GM12878 (cell line): ENCODE data around the gene NFATC2. TPM values are rescaled to one million over a fixed set of nuclear protein-coding genes. Genes with fewer than 3 reads are reported as not detected.

Experiments used
- ATAC-seq: fragments of 200-7000 bp; cut with Tn5 transposase; 3 replicates; pipeline ENCODE4 v1.9.1; 2020; ENCODE audit warnings: mild to moderate bottlenecking, moderate library complexity
- BruUV-seq: library from RNA; stranded (reverse); fragments of 400-500 nt; replicated peaks from 2 replicates; lab custom pipeline; 2021; lab: Mats Ljungman, UMichigan
- CTCF ChIA-PET: fragments of 300-600 bp; sonication (Branson Sonifier 250); formaldehyde crosslinking; extraction: SDS; loops from one replicate; lab custom pipeline; 2021; ENCODE audit warnings: inconsistent platforms; lab: Yijun Ruan, JAX
- POLR2A ChIA-PET: fragments of 350-600 bp; formaldehyde crosslinking; extraction: SDS; loops from one replicate; lab custom pipeline; 2021; ENCODE audit warnings: inconsistent platforms; lab: Charles Lee
- RAD21 ChIA-PET: fragments of 300-600 bp; sonication (Branson Sonifier 250); formaldehyde crosslinking; loops from one replicate; lab custom pipeline; 2023; ENCODE audit warnings: antibody characterized with exemption; ENCODE audit not compliant: unreplicated experiment; lab: Charles Lee
- SMC1A ChIA-PET: fragments of 300-600 bp; sonication (Branson Sonifier 250); formaldehyde crosslinking; loops from one replicate; lab custom pipeline; 2023; ENCODE audit not compliant: unreplicated experiment, uncharacterized antibody; lab: Charles Lee
- DNase-seq: peaks from one replicate; pipeline ENCODE4 v3.0.0-alpha.2; 2011; ENCODE audit warnings: low read depth, low spot score
- FAIRE-seq: peaks from 3 replicates; lab custom pipeline; 2011; peaks lifted over from hg19 to GRCh38; lab: Jason Lieb, UNC
- H2AFZ ChIP-seq: 2 replicates; pipeline ENCODE4 v1.6.0; 2011; ENCODE audit warnings: low read depth, low read length, control low read depth; ENCODE audit not compliant: control insufficient read depth
- H3K27ac ChIP-seq: 2 replicates; pipeline ENCODE4 v1.5.1; 2011; ENCODE audit warnings: control low read depth; ENCODE audit not compliant: control insufficient read depth, insufficient read depth
- H3K27me3 ChIP-seq, 2 experiments: replicated peaks in 1 of 2; 2 replicates each; pipeline versions ENCODE4 v1.6.0 to v1.6.1; 2011; ENCODE audit warnings: low read length in 1 of 2; ENCODE audit not compliant: control insufficient read depth in 2 of 2, insufficient read depth in 2 of 2
- H3K36me3 ChIP-seq, 2 experiments: 2 replicates each; pipeline ENCODE4 v1.5.1; 2011; ENCODE audit warnings: low read length in 1 of 2; ENCODE audit not compliant: control insufficient read depth in 2 of 2, insufficient read depth in 2 of 2
- H3K4me1 ChIP-seq: 2 replicates; pipeline ENCODE4 v1.6.1; 2011; ENCODE audit warnings: mild to moderate bottlenecking, low read length, moderate library complexity, mixed read lengths; ENCODE audit not compliant: control insufficient read depth, insufficient read depth
- H3K4me2 ChIP-seq: 2 replicates; pipeline ENCODE4 v1.6.0; 2011; ENCODE audit warnings: control low read depth; ENCODE audit not compliant: control insufficient read depth, insufficient read depth
- H3K4me3 ChIP-seq: fragments of 200-600 bp; sonication (generic); 2 replicates; pipeline ENCODE4 v1.5.1; 2016
- H3K79me2 ChIP-seq: 2 replicates; pipeline ENCODE4 v1.6.0; 2011; ENCODE audit warnings: low read length; ENCODE audit not compliant: control insufficient read depth, insufficient read depth
- H3K9ac ChIP-seq: 2 replicates; pipeline ENCODE4 v1.8.0; 2011; ENCODE audit warnings: low read length, control low read depth, mixed read lengths; ENCODE audit not compliant: control insufficient read depth, insufficient read depth
- H3K9me3 ChIP-seq: replicated peaks from 3 replicates; pipeline ENCODE4 v1.5.1; 2011; ENCODE audit warnings: mild to moderate bottlenecking, low read length; ENCODE audit not compliant: control insufficient read depth, insufficient read depth
- H4K20me1 ChIP-seq: 2 replicates; pipeline ENCODE4 v1.6.0; 2011; ENCODE audit not compliant: control insufficient read depth, insufficient read depth
- CHD2 ChIP-seq: IDR thresholded peaks from 2 replicates; pipeline ENCODE4 v1.6.1; 2011; ENCODE audit warnings: low read depth, low read length, improper control_type of control experiment, borderline replicate concordance
- CREM ChIP-seq: IDR thresholded peaks from 2 replicates; pipeline ENCODE4 v1.6.1; 2014; ENCODE audit warnings: antibody characterized with exemption, low read depth
- FOXK2 ChIP-seq: fragments of 450-650 bp; IDR thresholded peaks from 2 replicates; pipeline ENCODE4 v1.6.1; 2017; ENCODE audit warnings: mild to moderate bottlenecking, moderate library complexity
- GATAD2B ChIP-seq: fragments of 450-650 bp; conservative IDR thresholded peaks from 2 replicates; pipeline ENCODE4 v1.6.1; 2017; ENCODE audit warnings: low read depth, mild to moderate bottlenecking, moderate library complexity
- KAT2A ChIP-seq: conservative IDR thresholded peaks from 2 replicates; pipeline ENCODE4 v1.6.1; 2011; ENCODE audit warnings: low read depth, low read length; ENCODE audit not compliant: control insufficient read depth
- NR2C2 ChIP-seq: IDR thresholded peaks from 2 replicates; pipeline ENCODE4 v1.6.1; 2011; ENCODE audit warnings: borderline replicate concordance, low read depth; ENCODE audit not compliant: control insufficient read depth, insufficient read length
- NR2F1 ChIP-seq: fragments of 450-650 bp; conservative IDR thresholded peaks from 2 replicates; pipeline ENCODE4 v1.6.1; 2017; ENCODE audit warnings: mild to moderate bottlenecking
- POLR2A ChIP-seq: IDR thresholded peaks from 2 replicates; pipeline ENCODE4 v1.6.1; 2011; ENCODE audit warnings: low read depth, mild to moderate bottlenecking, low read length
- SMAD1 ChIP-seq: fragments of 450-650 bp; IDR thresholded peaks from 2 replicates; pipeline ENCODE4 v1.6.1; 2018; ENCODE audit warnings: mild to moderate bottlenecking, low read depth; ENCODE audit not compliant: partially characterized antibody
- SMC3 ChIP-seq: IDR thresholded peaks from 2 replicates; pipeline ENCODE4 v1.6.1; 2011; ENCODE audit warnings: low read length, improper control_type of control experiment, borderline replicate concordance
- USF2 ChIP-seq: IDR thresholded peaks from 2 replicates; pipeline ENCODE4 v1.6.1; 2011; ENCODE audit warnings: low read depth, low read length, improper control_type of control experiment, borderline replicate concordance
- ZNF207 ChIP-seq: fragments of 450-650 bp; IDR thresholded peaks from 2 replicates; pipeline ENCODE4 v1.6.1; 2014; ENCODE audit warnings: antibody characterized with exemption, mild to moderate bottlenecking, borderline replicate concordance
- ZZZ3 ChIP-seq: IDR thresholded peaks from 2 replicates; pipeline ENCODE4 v1.6.1; 2011; ENCODE audit warnings: low read depth; ENCODE audit not compliant: control insufficient read depth, insufficient read length
- WGBS: methylation state at CpG from one replicate; pipeline ENCODE4 v1.1.6; 2016; ENCODE audit warnings: low lambda C conversion rate; ENCODE audit not compliant: insufficient replicate concordance, insufficient coverage; ENCODE audit errors: missing lambda C conversion rate; 5-methylcytosine and 5-hydroxymethylcytosine counted together
- in situ Hi-C: fragments of 300-500 bp; cut with MboI; formaldehyde crosslinking; loops from 9 replicates; pipeline ENCODE4 v1.14.3; 2018; ENCODE audit warnings: mixed read lengths
- intact Hi-C: fragments of 100-400 bp; cut with micrococcal nuclease; formaldehyde crosslinking; loops from one replicate; pipeline ENCODE4 v1.14.2; 2022; ENCODE audit not compliant: unreplicated experiment
- polyA plus RNA-seq, 11 experiments: library from polyadenylated mRNA; depleted of rRNA in 4 of 11; unstranded in 6 of 11; stranded (reverse) in 5 of 11; fragments of >200 nt; fragmentation: Nextera tagmentation in 4 of 11; fragmentation: Illumina TruSeq in 1 of 11; extraction: Ambion mirVana in 4 of 11; extraction: Trizol in 1 of 11; gene quantifications; 1 replicate in 1 of 11; 2 replicates in 10 of 11; pipeline versions ENCODE4 v1.2.1 to v1.2.3, GENCODE V29; 2011 to 2016; ENCODE audit warnings: inconsistent platforms in 2 of 11, missing spikeins in 2 of 11, low read depth in 1 of 11
- total RNA-seq, 4 experiments: library from RNA; depleted of rRNA in 3 of 4; stranded (reverse); fragments of >200 nt in 3 of 4; fragmentation: Illumina TruSeq in 1 of 4; extraction: Trizol in 1 of 4; gene quantifications; 2 replicates each; pipeline versions ENCODE4 v1.2.1 to v1.2.3, GENCODE V29; 2013 to 2021
- TF ChIP-seq, protein P1 (sequence below): IDR thresholded peaks from 2 replicates; pipeline ENCODE4 v1.6.1; 2012; ENCODE audit warnings: mild to moderate bottlenecking, low read depth, low read length

NFATC2 gene
- total and polyA plus RNA-seq, 10 of the 15 experiments (the other 5 are each of a cell fraction or from before 2014, with no cell fraction given), result 3.3 to 20.0 (median 7.3) TPM

GRCh38 chr20:51454250-51454865 lies 88.2 kb downstream of the NFATC2 start:
- H4K20me1 ChIP-seq, result no peaks in the 10 kb centered on the region
- 87% methylated on average over 9 of the region's 9 CpGs for WGBS

GRCh38 chr20:51452734-51453365 lies 89.7 kb downstream of the NFATC2 start:
- TF ChIP-seq NR2C2 (no peak), USF2 (no peak), CREM (no peak), CHD2 (no peak), ZNF207 (no peak), FOXK2 (no peak), SMC3 (no peak), GATAD2B (no peak)
- TF ChIP-seq, protein P1, sequence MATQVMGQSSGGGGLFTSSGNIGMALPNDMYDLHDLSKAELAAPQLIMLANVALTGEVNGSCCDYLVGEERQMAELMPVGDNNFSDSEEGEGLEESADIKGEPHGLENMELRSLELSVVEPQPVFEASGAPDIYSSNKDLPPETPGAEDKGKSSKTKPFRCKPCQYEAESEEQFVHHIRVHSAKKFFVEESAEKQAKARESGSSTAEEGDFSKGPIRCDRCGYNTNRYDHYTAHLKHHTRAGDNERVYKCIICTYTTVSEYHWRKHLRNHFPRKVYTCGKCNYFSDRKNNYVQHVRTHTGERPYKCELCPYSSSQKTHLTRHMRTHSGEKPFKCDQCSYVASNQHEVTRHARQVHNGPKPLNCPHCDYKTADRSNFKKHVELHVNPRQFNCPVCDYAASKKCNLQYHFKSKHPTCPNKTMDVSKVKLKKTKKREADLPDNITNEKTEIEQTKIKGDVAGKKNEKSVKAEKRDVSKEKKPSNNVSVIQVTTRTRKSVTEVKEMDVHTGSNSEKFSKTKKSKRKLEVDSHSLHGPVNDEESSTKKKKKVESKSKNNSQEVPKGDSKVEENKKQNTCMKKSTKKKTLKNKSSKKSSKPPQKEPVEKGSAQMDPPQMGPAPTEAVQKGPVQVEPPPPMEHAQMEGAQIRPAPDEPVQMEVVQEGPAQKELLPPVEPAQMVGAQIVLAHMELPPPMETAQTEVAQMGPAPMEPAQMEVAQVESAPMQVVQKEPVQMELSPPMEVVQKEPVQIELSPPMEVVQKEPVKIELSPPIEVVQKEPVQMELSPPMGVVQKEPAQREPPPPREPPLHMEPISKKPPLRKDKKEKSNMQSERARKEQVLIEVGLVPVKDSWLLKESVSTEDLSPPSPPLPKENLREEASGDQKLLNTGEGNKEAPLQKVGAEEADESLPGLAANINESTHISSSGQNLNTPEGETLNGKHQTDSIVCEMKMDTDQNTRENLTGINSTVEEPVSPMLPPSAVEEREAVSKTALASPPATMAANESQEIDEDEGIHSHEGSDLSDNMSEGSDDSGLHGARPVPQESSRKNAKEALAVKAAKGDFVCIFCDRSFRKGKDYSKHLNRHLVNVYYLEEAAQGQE, result no peak
- Histone ChIP-seq H4K20me1 (no peaks in the 10 kb centered on the region), H2AFZ (no peak overlapping the region), H3K27me3 (no peaks in the 10 kb centered on the region), H3K9ac (no peak overlapping the region), H3K4me3 (no peak overlapping the region), H3K79me2 (no peaks in the 10 kb centered on the region), H3K36me3 (peaks cover 0 to 4% of the 10 kb centered on the region in 2 experiments; a peak in 3 of 4 replicates), H3K27ac (no peak overlapping the region), H3K9me3 (peaks cover 4% of the 10 kb centered on the region; the same call in 2 of the 3 replicates), H3K4me1 (no peaks in the 10 kb centered on the region), H3K4me2 (no peak overlapping the region)
- in situ Hi-C loops (no loop called here), intact Hi-C loops (no loop called here)
- SMC1A ChIA-PET, result no interaction called here
- BruUV-seq, result no TSS peak
- ATAC-seq (no peak), DNase-seq (no peak), FAIRE-seq (no peak)
- 84% methylated on average over 13 of the region's 13 CpGs for WGBS
- CTCF ChIA-PET, result no interaction called here
- RAD21 ChIA-PET, result interaction anchor here (1.2 kb wide), 1 partner anchor 88 kb away, joined by 3 read pairs; no protein-coding TSS in a partner anchor
- POLR2A ChIA-PET, result no interaction called here

More at GRCh38 chr20:51454250-51454865, 88.2 kb downstream of the NFATC2 start:
- Histone ChIP-seq H3K9ac (no peak overlapping the region), H3K27ac (no peak overlapping the region), H3K27me3 (no peaks in the 10 kb centered on the region), H3K36me3 (peaks cover 2 to 3% of the 10 kb centered on the region in 2 experiments; a peak in 3 of 4 replicates), H3K4me1 (no peaks in the 10 kb centered on the region), H2AFZ (no peak overlapping the region), H3K79me2 (no peaks in the 10 kb centered on the region), H3K9me3 (peaks cover 4% of the 10 kb centered on the region; the same call in 2 of the 3 replicates), H3K4me2 (no peak overlapping the region), H3K4me3 (no peak overlapping the region)
- in situ Hi-C loops, result no loop called here
- ATAC-seq, result no peak
- ChIA-PET POLR2A (no interaction called here), CTCF (interaction anchor here (1.1 kb wide), 1 partner anchor 68 kb away, joined by 3 read pairs; no protein-coding TSS in a partner anchor), SMC1A (interaction anchor here (1.4 kb wide), 1 partner anchor 68 kb away, joined by 3 read pairs; no protein-coding TSS in a partner anchor), RAD21 (no interaction called here)
- BruUV-seq, result no TSS peak
- intact Hi-C loops, result no loop called here
- no peak for FAIRE-seq
- no peak for DNase-seq
- TF ChIP-seq POLR2A (no peak), ZZZ3 (no peak), KAT2A (no peak), SMAD1 (no peak), NR2F1 (no peak)
